Amniotic epithelial cell (primary cell): ENCODE results near the gene LDHD.

Experiments
- DNase-seq: peaks from one replicate; pipeline ENCODE4 v3.0.0-alpha.2; 2010; ENCODE audit warnings: low read depth

The LDHD gene

DNA sequence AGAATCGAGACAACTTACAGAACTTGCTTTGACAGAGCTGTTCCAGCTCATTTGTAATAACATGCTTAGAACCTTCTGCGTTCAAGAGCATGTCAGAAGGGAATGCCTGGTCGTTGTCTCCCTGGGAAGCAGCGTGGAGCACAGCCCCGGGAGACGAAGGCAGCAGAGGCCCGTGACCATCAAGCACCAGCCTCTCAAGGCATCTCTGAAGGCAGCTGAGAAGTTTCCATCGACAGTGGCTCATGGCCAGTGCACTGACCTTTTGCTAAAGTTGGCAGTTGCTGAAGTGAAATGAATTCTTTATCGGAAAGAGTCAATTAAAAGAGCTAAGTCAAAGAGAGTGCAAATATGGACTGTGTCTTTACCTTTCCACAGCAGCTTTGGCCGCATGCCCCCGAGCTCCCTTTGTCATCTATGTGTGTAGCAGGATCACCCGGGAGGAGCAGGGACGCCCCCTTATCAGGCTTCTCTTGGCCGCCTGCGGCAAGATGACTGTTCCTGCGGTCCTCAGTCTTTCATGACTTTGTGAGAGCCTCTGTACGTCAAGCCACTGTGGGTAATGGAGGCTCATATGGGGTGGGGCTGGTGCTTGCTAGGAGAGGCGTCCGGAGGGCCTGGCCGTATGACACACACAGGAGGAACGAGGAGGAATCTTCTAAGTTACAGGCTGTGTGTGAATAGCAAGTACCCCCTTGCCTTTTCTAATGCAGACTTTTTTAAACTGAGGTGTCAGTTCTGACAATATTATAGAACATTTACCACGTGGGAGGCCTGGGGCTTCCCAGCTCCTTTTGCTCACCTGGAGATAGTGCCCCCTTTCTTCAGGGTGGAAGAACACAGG, 54.2 kb downstream of the LDHD start:
- DNase-seq: no peak
